Muscle of leg (tissue), 11 donors: ENCODE measurements around the gene USP6NL. TPM values are rescaled to one million over a fixed set of nuclear protein-coding genes. Genes with fewer than 3 reads are reported as not detected.

ENCODE experiments used
- DNase-seq: peaks from one replicate; pipeline ENCODE4 v3.0.0; 2013
- H3K27ac ChIP-seq: one replicate; pipeline ENCODE4 v1.5.1; 2013; ENCODE audit warnings: mild to moderate bottlenecking, low read length, control low read depth
- H3K27me3 ChIP-seq: one replicate; pipeline ENCODE4 v1.6.1; 2013; ENCODE audit warnings: low read length; ENCODE audit not compliant: control insufficient read depth, insufficient read depth
- H3K36me3 ChIP-seq: one replicate; pipeline ENCODE4 v1.6.1; 2013; ENCODE audit warnings: low read length; ENCODE audit not compliant: control insufficient read depth, insufficient read depth
- H3K4me1 ChIP-seq: one replicate; pipeline ENCODE4 v1.6.1; 2013; ENCODE audit warnings: low read length; ENCODE audit not compliant: control insufficient read depth, insufficient read depth
- H3K4me3 ChIP-seq: one replicate; pipeline ENCODE4 v1.5.1; 2013; ENCODE audit warnings: low read length, control low read depth
- H3K9me3 ChIP-seq: replicated peaks from 2 replicates; pipeline ENCODE4 v1.6.1; 2013; ENCODE audit warnings: low read depth, low read length; ENCODE audit not compliant: control insufficient read depth
- WGBS: methylation state at CpG from one replicate; pipeline ENCODE4 v1.1.5; 2013; ENCODE audit warnings: missing lambda C conversion rate; ENCODE audit not compliant: insufficient coverage; 5-methylcytosine and 5-hydroxymethylcytosine counted together
- polyA plus RNA-seq, 8 donors: library from polyadenylated mRNA; unstranded; fragments of 120-200 nt; gene quantifications; one replicate each; pipeline versions ENCODE4 v1.2.1 to v1.2.3, GENCODE V29; 2013; ENCODE audit warnings: inconsistent platforms in 1 of 8, low replicate concordance in 1 of 8; ENCODE audit not compliant: insufficient read length in 8 of 8, insufficient read depth in 1 of 8
- total RNA-seq: library from RNA; stranded (reverse); fragments of 120-200 nt; gene quantifications from one replicate; pipeline ENCODE4 v1.2.4, GENCODE V29; 2013

The USP6NL gene
- total and polyA plus RNA-seq, 9 donors: 7.3 to 12.0 (median 8.7) TPM

DNA sequence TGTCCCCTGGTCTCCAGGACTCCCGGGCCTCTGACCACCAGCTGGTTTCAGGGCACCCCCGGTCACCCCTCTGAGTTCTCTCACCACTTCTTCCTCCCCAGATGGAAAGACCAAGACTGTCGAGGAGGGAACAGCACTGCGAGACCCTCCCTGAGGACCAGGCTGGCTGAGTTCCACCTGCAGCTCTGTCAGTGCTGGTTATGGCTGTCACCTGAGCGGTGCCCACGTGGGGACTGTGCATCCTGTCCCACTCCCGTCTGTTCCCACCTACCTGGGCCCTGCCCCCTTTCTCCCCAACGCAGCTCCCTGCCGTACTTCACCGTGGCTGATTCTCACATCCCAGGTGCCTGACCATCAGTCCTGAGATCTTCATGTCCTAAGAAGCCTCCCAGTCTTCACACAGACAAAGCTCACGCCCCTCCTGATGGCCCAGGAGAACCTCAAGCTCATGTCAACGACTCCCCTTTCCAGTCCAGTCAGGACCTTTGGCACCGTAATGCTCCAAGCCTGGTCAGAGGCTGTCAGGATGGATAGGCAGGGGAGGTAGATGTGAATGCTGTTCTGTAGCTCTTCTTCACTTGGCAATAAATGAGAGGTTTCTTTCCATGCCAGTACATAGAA lies 159.7 kb downstream of the USP6NL start:
- WGBS: 87% methylated on average over 10 of the region's 13 CpGs
- Histone ChIP-seq H3K9me3 (no peaks in the 10 kb centered on the region), H3K27me3 (peaks cover 5% of the 10 kb centered on the region), H3K4me3 (no peak overlapping the region), H3K36me3 (no peaks in the 10 kb centered on the region), H3K27ac (no peak overlapping the region), H3K4me1 (peaks cover 11% of the 10 kb centered on the region)
- no peak for DNase-seq

GRCh38 chr10:11450427-11450826 lies 161.0 kb downstream of the USP6NL start:
- Histone ChIP-seq H3K27me3 (peaks cover 5% of the 10 kb centered on the region), H3K4me1 (peaks cover 11% of the 10 kb centered on the region), H3K27ac (no peak overlapping the region), H3K9me3 (no peaks in the 10 kb centered on the region), H3K4me3 (no peak overlapping the region), H3K36me3 (no peaks in the 10 kb centered on the region)
- 71% methylated on average over 3 of the region's 6 CpGs for WGBS
- no peak for DNase-seq

DNA sequence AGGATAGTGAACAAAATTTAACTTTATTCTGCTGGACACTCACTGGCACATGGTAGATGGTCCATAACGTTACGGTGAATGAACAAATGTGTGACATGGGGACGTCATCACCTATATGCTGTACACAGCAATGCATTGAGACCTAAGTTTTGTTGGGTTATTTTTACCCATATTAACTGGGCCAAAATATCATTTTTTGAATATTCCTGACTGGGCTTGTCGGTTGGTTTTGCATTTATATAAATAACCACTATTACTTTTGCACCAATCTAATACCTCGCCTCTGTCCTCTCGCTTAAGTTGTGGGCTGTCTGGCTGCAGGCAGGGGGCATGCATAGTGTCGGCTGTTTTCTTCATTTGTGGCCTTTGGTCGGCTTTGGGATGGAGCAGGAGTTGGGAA lies 161.7 kb downstream of the USP6NL start:
- H3K9me3 ChIP-seq: no peaks in the 10 kb centered on the region
- no peak overlapping the region for H3K27ac ChIP-seq
- WGBS: 65% methylated on average over 2 of the region's 8 CpGs
- H3K36me3 ChIP-seq: no peaks in the 10 kb centered on the region
- H3K4me1 ChIP-seq: peaks cover 11% of the 10 kb centered on the region
- no peak overlapping the region for H3K4me3 ChIP-seq
- H3K27me3 ChIP-seq: peaks cover 5% of the 10 kb centered on the region
- DNase-seq: no peak

GRCh38 chr10:11448545-11449244 lies 162.8 kb downstream of the USP6NL start:
- Histone ChIP-seq H3K4me1 (peaks cover 11% of the 10 kb centered on the region), H3K4me3 (no peak overlapping the region), H3K27me3 (peaks cover 5% of the 10 kb centered on the region), H3K36me3 (no peaks in the 10 kb centered on the region), H3K9me3 (no peaks in the 10 kb centered on the region), H3K27ac (no peak overlapping the region)
- 73% methylated on average over 6 of the region's 12 CpGs for WGBS
- no peak for DNase-seq

DNA sequence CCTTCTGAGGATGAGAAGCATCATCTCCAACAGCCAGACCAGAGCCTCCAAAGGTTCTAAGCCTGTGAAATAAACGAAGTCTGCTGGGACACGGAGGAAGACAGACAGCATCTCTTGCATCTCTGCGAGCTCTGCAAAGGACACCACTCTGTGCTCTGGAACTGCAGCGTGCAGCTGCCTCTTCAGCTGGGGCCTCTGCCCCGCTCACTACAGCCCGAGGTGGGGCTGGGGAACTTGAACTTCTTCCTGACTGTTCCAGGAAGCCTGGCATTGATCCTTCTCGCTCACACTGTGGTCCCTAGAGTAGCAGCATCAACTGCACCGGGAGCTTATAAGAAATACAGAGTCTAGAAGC lies 163.3 kb downstream of the USP6NL start:
- Histone ChIP-seq H3K27ac (no peak overlapping the region), H3K4me3 (no peak overlapping the region), H3K4me1 (peaks cover 11% of the 10 kb centered on the region), H3K36me3 (no peaks in the 10 kb centered on the region), H3K27me3 (peaks cover 5% of the 10 kb centered on the region), H3K9me3 (no peaks in the 10 kb centered on the region)
- WGBS: 15% methylated on average over 4 of the region's 8 CpGs
- peak; percentile 32 for DNase-seq

DNA sequence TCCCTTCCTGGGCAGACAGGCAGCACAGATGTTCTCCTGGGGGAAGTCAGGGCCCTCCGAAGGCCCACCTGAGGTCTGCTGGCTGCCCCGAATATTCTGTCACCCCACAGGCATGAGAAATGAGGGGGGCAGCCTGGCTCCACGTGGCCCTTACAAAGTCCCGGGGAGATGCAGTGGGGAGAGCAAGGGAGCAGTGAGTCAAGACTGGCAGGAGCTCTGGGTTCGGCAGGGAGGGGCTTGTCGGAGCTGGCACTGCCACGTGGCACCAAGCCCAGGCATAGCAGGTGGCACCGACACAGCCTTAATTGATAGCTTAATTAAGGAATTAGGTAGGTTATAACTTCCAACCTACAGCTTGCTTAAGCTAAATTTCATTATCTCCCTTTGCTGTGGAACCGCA lies 163.9 kb downstream of the USP6NL start:
- peaks cover 11% of the 10 kb centered on the region for H3K4me1 ChIP-seq
- H3K9me3 ChIP-seq: no peaks in the 10 kb centered on the region
- H3K27me3 ChIP-seq: peaks cover 5% of the 10 kb centered on the region
- no peaks in the 10 kb centered on the region for H3K36me3 ChIP-seq
- WGBS: 55% methylated on average over 5 of the region's 9 CpGs
- H3K27ac ChIP-seq: no peak overlapping the region
- H3K4me3 ChIP-seq: no peak overlapping the region
- no peak for DNase-seq

- Histone ChIP-seq H3K27ac (no peak overlapping the region), H3K27me3 (peaks cover 5% of the 10 kb centered on the region), H3K36me3 (no peaks in the 10 kb centered on the region), H3K9me3 (no peaks in the 10 kb centered on the region), H3K4me3 (no peak overlapping the region), H3K4me1 (peaks cover 11% of the 10 kb centered on the region)
- no peak for DNase-seq
- WGBS: no CpG with 5 or more reads among the region's 4 CpGs
Measured at GRCh38 chr10:11446864-11447263, 164.6 kb downstream of the USP6NL start.

DNA sequence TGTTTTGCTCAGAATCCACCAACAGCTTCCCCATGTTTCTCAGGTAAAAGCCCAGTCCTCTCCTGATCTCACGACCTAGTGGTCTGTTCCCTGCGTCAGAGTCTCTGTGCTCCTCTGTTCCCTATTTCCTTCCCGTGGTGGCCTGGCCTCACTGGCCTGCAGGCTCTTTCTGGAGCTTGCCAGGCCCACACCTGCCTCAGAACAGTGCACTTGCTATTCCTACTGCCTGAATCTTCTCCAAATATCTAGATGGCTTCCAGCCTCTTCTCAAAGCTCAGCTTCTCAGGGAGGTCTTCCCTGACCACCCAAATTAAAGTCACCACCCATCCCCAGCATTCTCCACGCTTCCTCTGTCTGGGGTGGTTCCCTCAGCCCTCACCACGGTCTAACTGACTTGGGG lies 165.3 kb downstream of the USP6NL start:
- no peaks in the 10 kb centered on the region for H3K36me3 ChIP-seq
- no peak overlapping the region for H3K4me3 ChIP-seq
- peaks cover 3% of the 10 kb centered on the region for H3K27me3 ChIP-seq
- H3K27ac ChIP-seq: no peak overlapping the region
- 74% methylated on average over 4 of the region's 5 CpGs for WGBS
- H3K4me1 ChIP-seq: peaks cover 11% of the 10 kb centered on the region
- no peak for DNase-seq
- H3K9me3 ChIP-seq: no peaks in the 10 kb centered on the region

GRCh38 chr10:11444531-11445228 lies 166.8 kb downstream of the USP6NL start:
- Histone ChIP-seq H3K9me3 (no peaks in the 10 kb centered on the region), H3K4me1 (peaks cover 11% of the 10 kb centered on the region), H3K36me3 (no peaks in the 10 kb centered on the region), H3K27me3 (peaks cover 5% of the 10 kb centered on the region), H3K4me3 (no peak overlapping the region), H3K27ac (no peak overlapping the region)
- no peak for DNase-seq
- WGBS: 76% methylated on average over 18 of the region's 27 CpGs

- Histone ChIP-seq H3K36me3 (no peaks in the 10 kb centered on the region), H3K27me3 (peaks cover 5% of the 10 kb centered on the region), H3K27ac (no peak overlapping the region), H3K4me3 (no peak overlapping the region), H3K4me1 (peaks cover 11% of the 10 kb centered on the region), H3K9me3 (no peaks in the 10 kb centered on the region)
- WGBS: 92% methylated on average over 11 of the region's 11 CpGs
- DNase-seq: no peak
Measured at GRCh38 chr10:11444155-11444530, 167.3 kb downstream of the USP6NL start.
